D721Med (cell line): Measurements from ENCODE around the gene GSC2.

Experiments
- DNase-seq: peaks from one replicate; pipeline ENCODE4 v3.0.0; 2011; ENCODE audit warnings: low spot score; ENCODE audit not compliant: insufficient read length
- FAIRE-seq: peaks from 2 replicates; lab custom pipeline; 2011; peaks lifted over from hg19 to GRCh38; lab: Jason Lieb, UNC
- TF ChIP-seq, protein P1 (sequence below): IDR thresholded peaks from 2 replicates; pipeline ENCODE4 v1.5.1; 2012; ENCODE audit warnings: mild to moderate bottlenecking, control low read depth; ENCODE audit not compliant: insufficient read depth; ENCODE audit errors: missing control alignments

GSC2 gene

DNA sequence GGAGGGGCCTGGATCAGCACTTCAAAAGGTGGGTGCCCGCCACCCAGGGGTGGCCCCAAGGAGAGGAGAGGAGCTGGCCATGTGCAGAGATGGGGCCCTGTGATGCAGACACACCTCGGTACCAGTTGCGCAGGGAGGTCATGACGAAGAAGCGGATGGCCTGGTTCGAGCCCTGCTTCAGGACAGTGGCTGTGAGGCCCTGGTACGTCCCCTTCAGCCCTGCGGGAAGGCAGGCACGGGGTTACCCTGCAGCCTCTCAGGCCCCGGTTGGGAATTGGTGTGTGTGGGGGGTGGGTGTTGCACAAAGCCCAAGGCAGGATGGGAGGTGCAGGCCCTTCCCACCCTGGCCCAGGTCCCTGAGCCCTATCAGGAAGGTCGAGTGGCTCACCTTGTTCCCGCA, 26.6 kb upstream of the GSC2 start:
- no peak for DNase-seq
- FAIRE-seq: no peak
- TF ChIP-seq, protein P1, sequence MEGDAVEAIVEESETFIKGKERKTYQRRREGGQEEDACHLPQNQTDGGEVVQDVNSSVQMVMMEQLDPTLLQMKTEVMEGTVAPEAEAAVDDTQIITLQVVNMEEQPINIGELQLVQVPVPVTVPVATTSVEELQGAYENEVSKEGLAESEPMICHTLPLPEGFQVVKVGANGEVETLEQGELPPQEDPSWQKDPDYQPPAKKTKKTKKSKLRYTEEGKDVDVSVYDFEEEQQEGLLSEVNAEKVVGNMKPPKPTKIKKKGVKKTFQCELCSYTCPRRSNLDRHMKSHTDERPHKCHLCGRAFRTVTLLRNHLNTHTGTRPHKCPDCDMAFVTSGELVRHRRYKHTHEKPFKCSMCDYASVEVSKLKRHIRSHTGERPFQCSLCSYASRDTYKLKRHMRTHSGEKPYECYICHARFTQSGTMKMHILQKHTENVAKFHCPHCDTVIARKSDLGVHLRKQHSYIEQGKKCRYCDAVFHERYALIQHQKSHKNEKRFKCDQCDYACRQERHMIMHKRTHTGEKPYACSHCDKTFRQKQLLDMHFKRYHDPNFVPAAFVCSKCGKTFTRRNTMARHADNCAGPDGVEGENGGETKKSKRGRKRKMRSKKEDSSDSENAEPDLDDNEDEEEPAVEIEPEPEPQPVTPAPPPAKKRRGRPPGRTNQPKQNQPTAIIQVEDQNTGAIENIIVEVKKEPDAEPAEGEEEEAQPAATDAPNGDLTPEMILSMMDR: no peak

DNA sequence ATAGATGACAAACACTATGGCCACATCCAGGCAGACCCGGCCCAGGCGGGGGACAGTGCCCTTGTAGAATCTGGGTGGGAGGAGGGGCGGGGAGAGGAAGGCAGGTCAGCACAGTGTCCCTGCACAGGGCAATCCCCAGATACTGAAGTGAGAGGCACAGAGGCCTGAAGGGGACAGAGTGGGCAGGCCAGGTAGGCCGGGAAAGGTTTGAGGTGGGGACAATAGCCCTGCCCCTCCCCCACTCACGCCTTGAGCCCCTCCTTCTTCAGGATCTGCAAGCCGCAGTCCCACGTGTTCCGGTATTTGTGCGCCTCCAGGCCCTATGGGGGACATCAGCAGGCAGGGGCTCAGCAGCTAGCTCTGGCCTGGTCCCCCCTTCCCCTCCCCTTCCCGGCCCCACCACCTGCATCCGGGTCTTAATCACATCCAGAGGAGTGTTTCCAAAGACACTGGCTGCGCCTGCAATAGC, 26.1 kb upstream of the GSC2 start:
- TF ChIP-seq, protein P1: no peak
- FAIRE-seq: no peak

DNA sequence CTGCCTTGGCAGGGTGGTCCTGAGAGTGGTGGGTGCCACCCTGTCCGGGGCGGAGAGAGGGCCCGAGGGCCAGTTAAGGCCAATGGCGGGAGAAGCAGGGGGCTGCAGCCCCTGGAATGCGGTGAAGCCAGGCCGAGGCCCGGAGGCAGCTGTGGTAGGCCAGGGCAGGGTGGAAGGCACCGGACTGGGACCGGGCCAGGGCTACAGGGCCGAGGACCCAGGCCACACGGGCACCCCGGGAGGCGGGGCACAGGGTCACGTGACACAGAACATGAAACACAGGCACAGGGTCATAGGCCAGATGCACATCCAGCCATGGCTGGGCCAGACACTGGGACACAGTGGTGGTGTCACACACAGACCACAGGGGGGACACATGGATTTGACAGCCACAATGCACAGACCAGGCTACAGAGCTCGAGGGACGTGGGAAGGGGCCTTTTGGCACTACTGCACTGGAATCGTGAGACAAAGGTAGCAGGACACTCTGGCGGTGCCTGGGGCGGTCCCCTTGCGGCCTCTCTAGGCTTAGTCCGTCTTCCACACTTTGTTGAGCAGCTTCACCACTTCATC, 25.6 kb upstream of the GSC2 start:
- FAIRE-seq (no peak), DNase-seq (no peak)
- TF ChIP-seq, protein P1: no peak

More for the DNA sequence above, 26.1 kb upstream of the GSC2 start:
- DNase-seq: no peak

DNA sequence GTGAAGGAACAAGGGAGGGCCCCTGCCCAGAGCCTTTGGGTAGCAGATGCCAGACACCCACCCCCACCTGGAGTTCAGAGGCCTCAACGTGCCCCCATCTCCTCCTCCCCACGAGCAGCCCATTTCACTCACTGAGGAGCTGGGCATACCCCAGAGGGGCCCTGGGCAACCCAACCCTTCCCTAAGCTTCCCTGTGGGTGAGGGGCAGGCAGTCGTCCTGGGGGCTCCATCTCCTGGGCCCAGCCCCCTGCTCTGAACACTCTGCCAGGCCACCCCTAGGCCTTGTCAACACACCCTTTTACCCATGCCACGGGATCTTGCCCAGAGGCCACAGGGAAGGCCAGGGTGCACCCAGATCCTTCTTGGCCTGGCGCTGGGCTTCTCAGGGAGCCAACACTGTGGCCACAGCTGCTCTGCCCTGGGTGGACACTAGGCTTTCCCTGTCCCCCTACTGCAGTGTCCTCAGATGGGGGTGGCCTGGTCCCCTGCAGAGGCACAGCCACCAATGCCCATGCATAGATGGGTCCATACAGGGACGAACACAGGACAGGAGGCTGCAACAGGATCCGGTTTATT, 25.0 kb upstream of the GSC2 start:
- DNase-seq (no peak), FAIRE-seq (no peak)
- TF ChIP-seq, protein P1: no peak

DNA sequence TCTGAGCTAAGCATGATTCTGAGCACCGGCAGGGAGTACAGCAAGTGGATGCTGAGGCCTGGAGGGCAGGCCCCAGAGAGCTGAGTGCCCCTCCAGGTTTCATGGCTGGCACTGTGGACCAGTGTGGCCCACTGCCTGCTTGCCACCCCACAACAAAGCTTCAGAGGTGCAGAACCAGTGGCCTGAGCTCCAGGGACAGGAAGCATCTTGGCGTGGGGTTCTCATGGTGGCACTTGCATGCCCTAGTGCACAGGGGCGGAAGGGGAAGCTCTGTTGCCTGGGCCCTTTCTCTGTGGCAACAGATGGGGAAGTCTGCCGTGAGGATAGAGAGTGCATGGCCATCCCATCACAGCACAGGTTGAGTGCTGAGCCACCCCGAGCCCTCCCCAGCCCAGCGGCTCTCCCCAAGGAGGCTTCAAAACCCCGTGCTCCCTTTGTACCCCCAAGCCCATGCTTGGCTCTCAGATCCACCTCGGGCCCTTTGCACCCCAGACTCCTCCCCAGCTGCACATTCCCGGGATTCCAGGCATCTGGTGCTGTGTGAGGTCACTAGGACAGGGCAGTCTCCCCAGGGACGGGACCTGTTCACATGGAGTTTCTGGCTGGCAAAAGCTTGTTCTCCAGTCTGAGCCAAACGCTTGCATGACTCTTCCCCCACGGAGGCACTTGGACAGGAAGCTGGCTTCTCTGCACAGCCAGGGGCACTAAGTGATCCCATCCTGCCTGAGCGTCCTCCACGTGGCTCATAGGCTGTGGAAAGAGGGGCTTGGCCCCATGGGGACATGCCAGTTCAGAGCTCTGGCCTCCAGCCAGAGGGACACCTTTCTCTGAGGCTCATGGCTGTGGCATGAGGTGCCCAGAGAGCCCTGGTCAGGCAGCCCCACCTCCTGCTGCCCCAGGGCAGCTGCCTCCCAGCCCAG, 24.3 kb upstream of the GSC2 start:
- no peak for FAIRE-seq
- no peak for DNase-seq
- TF ChIP-seq, protein P1: no peak

DNA sequence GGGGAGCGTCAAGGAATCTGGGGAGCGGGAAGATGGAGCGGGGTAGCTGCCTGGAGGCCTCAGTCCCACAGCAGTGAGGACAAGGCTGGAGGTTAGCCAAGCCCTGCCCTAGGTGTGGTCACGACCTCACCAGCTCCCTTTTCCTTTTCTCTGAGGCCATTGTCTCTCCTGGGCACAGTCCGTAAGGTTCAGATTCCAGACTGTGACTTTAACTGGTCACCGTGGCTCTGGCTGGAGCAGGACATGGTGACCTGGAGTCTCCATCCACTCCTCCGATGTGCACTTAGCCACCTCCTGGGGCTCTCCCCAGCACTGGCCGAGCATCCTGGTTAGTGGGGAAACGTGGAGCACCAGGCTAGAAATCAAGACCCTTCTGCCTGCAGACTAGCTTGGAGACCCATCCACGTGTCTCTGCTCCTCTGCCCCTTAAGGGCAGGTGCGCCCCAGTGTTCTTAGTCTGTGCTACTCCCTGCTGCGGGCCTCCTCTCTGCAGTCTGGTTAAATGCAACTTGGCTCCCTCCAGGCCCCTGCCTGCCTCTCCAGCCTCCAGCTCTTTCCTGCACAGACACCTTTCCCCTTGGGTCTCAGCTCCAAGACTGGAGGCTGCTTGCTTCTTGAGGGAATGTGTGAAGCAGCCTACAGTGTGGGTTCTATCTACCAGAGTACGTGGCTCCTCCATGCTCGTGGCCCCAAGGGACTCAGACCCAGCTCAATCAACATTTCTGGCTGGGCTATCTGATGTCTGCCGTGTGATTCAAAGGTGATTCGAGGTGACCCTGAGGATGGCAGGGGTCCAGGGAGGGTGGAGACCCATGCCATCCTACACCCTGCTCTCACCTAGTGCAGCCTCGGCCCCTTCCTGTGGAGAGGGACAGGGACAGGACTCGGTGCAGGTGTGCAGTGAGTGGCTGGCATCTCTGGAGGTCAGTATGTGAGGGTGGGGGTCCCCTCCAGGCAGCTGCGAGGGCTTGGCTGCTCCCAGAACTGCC, 23.2 kb upstream of the GSC2 start:
- FAIRE-seq (no peak), DNase-seq (no peak)
- TF ChIP-seq, protein P1: no peak
